Limb (tissue), 2 donors: ENCODE results near the gene WDR86.

Experiments used
- DNase-seq, 2 donors: peaks; one replicate each; pipeline ENCODE4 v3.0.0-alpha.2; 2016; ENCODE audit errors: extremely low spot score in 2 of 2

WDR86 gene

GRCh38 chr7:151439855-151440798 is 30.3 kb upstream of the WDR86 start, which contains the start of gene CRYGN:
Gene CRYGN (minus strand): TSS chr7:151440141. CDS start chr7:151439917, 224 bp downstream.
- DNase-seq, result no peak

GRCh38 chr7:151438864-151439601 is 29.2 kb upstream of the WDR86 start:
- DNase-seq, result no peak

- no peak for DNase-seq
Measured at GRCh38 chr7:151437866-151438516, 28.2 kb upstream of the WDR86 start.

- DNase-seq, result no peak
Measured at GRCh38 chr7:151437159-151437553, 27.3 kb upstream of the WDR86 start.

- no peak for DNase-seq
Measured at GRCh38 chr7:151436446-151437158, 26.8 kb upstream of the WDR86 start.

- DNase-seq, result no peak
Measured at GRCh38 chr7:151435971-151436370, 26.1 kb upstream of the WDR86 start.

- no peak for DNase-seq
Measured at GRCh38 chr7:151435103-151435916, 25.5 kb upstream of the WDR86 start.

GRCh38 chr7:151434549-151434948 is 24.7 kb upstream of the WDR86 start:
- DNase-seq, result no peak

- no peak for DNase-seq
Measured at GRCh38 chr7:151433721-151434400, 24.0 kb upstream of the WDR86 start.

- no peak for DNase-seq
Measured at GRCh38 chr7:151432658-151433521, 23.1 kb upstream of the WDR86 start.

GRCh38 chr7:151431768-151432311 is 22.0 kb upstream of the WDR86 start:
- DNase-seq, result no peak

GRCh38 chr7:151431281-151431767 is 21.5 kb upstream of the WDR86 start:
- DNase-seq, result no peak

- no peak for DNase-seq
Measured at GRCh38 chr7:151430391-151431205, 20.8 kb upstream of the WDR86 start.

GRCh38 chr7:151429560-151430331 is 19.9 kb upstream of the WDR86 start:
- no peak for DNase-seq

- DNase-seq, result no peak
Measured at GRCh38 chr7:151429237-151429559, 19.4 kb upstream of the WDR86 start.

- DNase-seq, result no peak
Measured at GRCh38 chr7:151428378-151429236, 18.8 kb upstream of the WDR86 start.
